H1 (cell line): Measurements from ENCODE around the gene TGM2. TPM values are rescaled to one million over a fixed set of nuclear protein-coding genes. Genes with fewer than 3 reads are reported as not detected.

ENCODE experiments used
- CTCF ChIA-PET: fragments of 300-600 bp; sonication (Branson Sonifier 250); formaldehyde crosslinking; loops from one replicate; lab custom pipeline; 2021; ENCODE audit not compliant: partially characterized antibody; lab: Charles Lee
- POLR2A ChIA-PET: fragments of 300-600 bp; sonication (Branson Sonifier 250); formaldehyde crosslinking; loops from one replicate; lab custom pipeline; 2021; ENCODE audit warnings: inconsistent platforms; ENCODE audit not compliant: partially characterized antibody; lab: Charles Lee
- DNase-seq, 2 experiments: peaks; one replicate each; pipeline versions ENCODE4 v3.0.0 to v3.0.0-alpha.2; 2010 to 2022; ENCODE audit warnings: low spot score in 2 of 2, low read depth in 1 of 2, mixed read lengths in 1 of 2
- FAIRE-seq: peaks from 2 replicates; lab custom pipeline; 2011; peaks lifted over from hg19 to GRCh38; lab: Jason Lieb, UNC
- H2AFZ ChIP-seq: 2 replicates; pipeline ENCODE4 v1.8.1; 2012; ENCODE audit warnings: low read length, inconsistent platforms
- H2AK5ac ChIP-seq: 2 replicates; pipeline ENCODE4 v1.6.1; 2013; ENCODE audit warnings: low read depth, low read length
- H2BK120ac ChIP-seq: replicated peaks from 2 replicates; pipeline ENCODE3; 2013; ENCODE audit warnings: low read depth, low read length, inconsistent platforms
- H2BK12ac ChIP-seq: 2 replicates; pipeline ENCODE4 v1.6.1; 2013; ENCODE audit warnings: low read depth, low read length
- H2BK15ac ChIP-seq: 2 replicates; pipeline ENCODE4 v1.6.1; 2013; ENCODE audit warnings: low read length
- H2BK20ac ChIP-seq: 2 replicates; pipeline ENCODE4 v1.6.1; 2013; ENCODE audit warnings: low read length
- H2BK5ac ChIP-seq: 2 replicates; pipeline ENCODE4 v1.6.1; 2013; ENCODE audit warnings: low read depth, low read length
- H3K14ac ChIP-seq: 2 replicates; pipeline ENCODE4 v1.6.1; 2013; ENCODE audit warnings: inconsistent platforms; ENCODE audit not compliant: insufficient read length
- H3K18ac ChIP-seq: 2 replicates; pipeline ENCODE4 v1.6.1; 2013; ENCODE audit warnings: low read length; ENCODE audit errors: extremely low read depth
- H3K23ac ChIP-seq: 2 replicates; pipeline ENCODE4 v1.6.1; 2013; ENCODE audit warnings: inconsistent platforms; ENCODE audit not compliant: insufficient read length
- H3K23me2 ChIP-seq: 2 replicates; pipeline ENCODE4 v1.6.1; 2013; ENCODE audit warnings: low read depth, low read length
- H3K27ac ChIP-seq: 2 replicates; pipeline ENCODE4 v1.6.1; 2011; ENCODE audit warnings: low read depth, low read length, inconsistent platforms
- H3K27me3 ChIP-seq, 4 experiments: replicated peaks in 1 of 4; 1 replicate in 1 of 4; 2 replicates in 3 of 4; pipeline versions ENCODE4 v1.6.1 to v1.8.1; 2011 to 2013; ENCODE audit warnings: low read length in 3 of 4, mild to moderate bottlenecking in 3 of 4, inconsistent platforms in 2 of 4, mixed read lengths in 2 of 4, moderate library complexity in 1 of 4; ENCODE audit not compliant: control insufficient read depth in 3 of 4, insufficient read depth in 3 of 4; ENCODE audit errors: extremely low read depth in 1 of 4
- H3K36me3 ChIP-seq, 4 experiments: 2 replicates each; pipeline versions ENCODE4 v1.6.1 to v1.8.1; 2011 to 2013; ENCODE audit warnings: mild to moderate bottlenecking in 4 of 4, low read length in 3 of 4, moderate library complexity in 2 of 4, control low read depth in 1 of 4, inconsistent platforms in 1 of 4; ENCODE audit not compliant: insufficient read depth in 4 of 4, control insufficient read depth in 2 of 4
- H3K4ac ChIP-seq: replicated peaks from 2 replicates; pipeline ENCODE3; 2013; ENCODE audit warnings: low read length, low read depth, mixed read lengths, inconsistent platforms; ENCODE audit not compliant: insufficient read length
- H3K4me1 ChIP-seq, 4 experiments: replicated peaks in 1 of 4; 1 replicate in 1 of 4; 2 replicates in 3 of 4; pipeline versions ENCODE4 v1.6.1 to v1.8.1; 2011 to 2013; ENCODE audit warnings: low read length in 3 of 4, inconsistent platforms in 2 of 4, mixed read lengths in 1 of 4; ENCODE audit not compliant: insufficient read depth in 4 of 4, control insufficient read depth in 3 of 4
- H3K4me2 ChIP-seq, 2 experiments: 2 replicates each; pipeline versions ENCODE4 v1.6.1 to v1.8.1; 2011 to 2013; ENCODE audit warnings: low read depth in 2 of 2, low read length in 2 of 2, control low read depth in 1 of 2, inconsistent platforms in 1 of 2, mild to moderate bottlenecking in 1 of 2; ENCODE audit not compliant: insufficient read depth in 1 of 2
- H3K4me3 ChIP-seq, 4 experiments: fragments of 200-600, 300-600 bp in 1 of 4; sonication (generic), shearing (Covaris generic), sonication (Bioruptor Twin) in 1 of 4; 2 replicates each; pipeline versions ENCODE4 v1.5.1 to v1.8.1; 2011 to 2016; ENCODE audit warnings: low read length in 4 of 4, low read depth in 3 of 4, control low read depth in 2 of 4, inconsistent platforms in 2 of 4, mild to moderate bottlenecking in 2 of 4, mixed read lengths in 1 of 4, moderate library complexity in 1 of 4; ENCODE audit not compliant: insufficient read depth in 2 of 4; ENCODE audit errors: extremely low read depth in 1 of 4
- H3K56ac ChIP-seq: replicated peaks from 2 replicates; pipeline ENCODE3; 2013; ENCODE audit warnings: low read depth, mild to moderate bottlenecking, mixed read lengths, low read length, inconsistent platforms; ENCODE audit not compliant: insufficient read length
- H3K79me1 ChIP-seq: 2 replicates; pipeline ENCODE4 v1.6.1; 2013; ENCODE audit warnings: low read depth, low read length, control low read depth
- H3K79me2 ChIP-seq, 2 experiments: 2 replicates each; pipeline versions ENCODE4 v1.6.1 to v1.8.1; 2012 to 2013; ENCODE audit warnings: low read length in 2 of 2, mild to moderate bottlenecking in 2 of 2, inconsistent platforms in 1 of 2; ENCODE audit not compliant: insufficient read depth in 2 of 2, control insufficient read depth in 1 of 2
- H3K9ac ChIP-seq, 4 experiments: replicated peaks in 1 of 4; 1 replicate in 1 of 4; 2 replicates in 3 of 4; pipeline versions ENCODE4 v1.6.1 to v1.8.1; 2011 to 2013; ENCODE audit warnings: low read depth in 3 of 4, low read length in 3 of 4, control low read depth in 2 of 4, mild to moderate bottlenecking in 2 of 4, moderate library complexity in 2 of 4, inconsistent platforms in 1 of 4; ENCODE audit errors: extremely low read depth in 1 of 4
- H3K9me3 ChIP-seq, 2 experiments: 2 replicates each; pipeline versions ENCODE4 v1.6.1 to v1.8.1; 2012 to 2013; ENCODE audit warnings: mild to moderate bottlenecking in 2 of 2, moderate library complexity in 2 of 2, control low read depth in 1 of 2, inconsistent platforms in 1 of 2, low read depth in 1 of 2, low read length in 1 of 2, mixed read lengths in 1 of 2; ENCODE audit not compliant: insufficient read depth in 2 of 2
- H4K20me1 ChIP-seq, 2 experiments: replicated peaks in 1 of 2; 2 replicates each; pipeline versions ENCODE3 to v1.8.1; 2011 to 2013; ENCODE audit warnings: inconsistent platforms in 2 of 2, low read length in 2 of 2, mild to moderate bottlenecking in 1 of 2; ENCODE audit not compliant: insufficient read depth in 2 of 2, control insufficient read depth in 1 of 2
- H4K5ac ChIP-seq: 2 replicates; pipeline ENCODE4 v1.6.1; 2013; ENCODE audit warnings: low read length, low read depth, mixed read lengths, inconsistent platforms; ENCODE audit not compliant: insufficient read length
- H4K8ac ChIP-seq: 2 replicates; pipeline ENCODE4 v1.8.0; 2013; ENCODE audit warnings: mild to moderate bottlenecking, moderate library complexity, low read length, inconsistent platforms; ENCODE audit not compliant: insufficient read depth; ENCODE audit errors: extremely low read depth
- H4K91ac ChIP-seq: replicated peaks from 2 replicates; pipeline ENCODE3; 2013; ENCODE audit warnings: low read length, mixed read lengths, inconsistent platforms; ENCODE audit not compliant: insufficient read length
- ASH2L ChIP-seq: fragments of 200-600, 300-600 bp; sonication (generic); IDR thresholded peaks from one replicate; pipeline ENCODE4 v1.7.1; 2017; ENCODE audit warnings: low read length
- BRCA1 ChIP-seq: IDR thresholded peaks from 2 replicates; pipeline ENCODE4 v1.6.1; 2012; ENCODE audit warnings: low read depth, low read length, improper control_type of control experiment
- CHD1 ChIP-seq: IDR thresholded peaks from 2 replicates; pipeline ENCODE4 v1.6.1; 2012; ENCODE audit warnings: low read depth, low read length, improper control_type of control experiment
- CHD2 ChIP-seq: IDR thresholded peaks from 2 replicates; pipeline ENCODE4 v1.6.1; 2012; ENCODE audit warnings: low read length, improper control_type of control experiment
- CREB1 ChIP-seq: IDR thresholded peaks from 2 replicates; pipeline ENCODE4 v1.6.1; 2012; ENCODE audit warnings: inconsistent platforms
- EZH2 ChIP-seq: fragments of 200-600 bp; sonication (generic); IDR thresholded peaks from 2 replicates; pipeline ENCODE4 v1.7.1; 2012; ENCODE audit warnings: low read depth, mild to moderate bottlenecking, moderate library complexity, low read length, inconsistent platforms; ENCODE audit not compliant: severe bottlenecking
- KDM1A ChIP-seq: fragments of 200-600, 300-600 bp; sonication (generic); IDR thresholded peaks from 2 replicates; pipeline ENCODE4 v1.7.1; 2016; ENCODE audit warnings: mild to moderate bottlenecking, low read length, borderline replicate concordance
- MAX ChIP-seq: IDR thresholded peaks from 2 replicates; pipeline ENCODE4 v1.6.1; 2012; ENCODE audit warnings: inconsistent platforms
- POU5F1 ChIP-seq: IDR thresholded peaks from 2 replicates; pipeline ENCODE4 v1.6.1; 2011; ENCODE audit warnings: low read depth, mild to moderate bottlenecking, low read length, moderate library complexity
- SIRT6 ChIP-seq: IDR thresholded peaks from one replicate; pipeline ENCODE4 v1.7.1; 2012; ENCODE audit warnings: low read length, inconsistent platforms
- SP4 ChIP-seq: IDR thresholded peaks from 2 replicates; pipeline ENCODE4 v1.6.1; 2012; ENCODE audit warnings: low read length, inconsistent platforms
- SUZ12 ChIP-seq: fragments of 200-600 bp; sonication (generic); IDR thresholded peaks from 2 replicates; pipeline ENCODE4 v1.6.1; 2012; ENCODE audit warnings: mild to moderate bottlenecking, inconsistent platforms, low read length, moderate library complexity, mixed read lengths
- TAF1 ChIP-seq: IDR thresholded peaks from 2 replicates; pipeline ENCODE4 v1.6.1; 2011; ENCODE audit warnings: mild to moderate bottlenecking, low read depth, low read length
- TBP ChIP-seq: IDR thresholded peaks from 2 replicates; pipeline ENCODE4 v1.6.1; 2011; ENCODE audit warnings: low read depth, low read length, improper control_type of control experiment
- WGBS, 2 experiments: shearing (Covaris generic) in 1 of 2; methylation state at CpG; one replicate each; pipeline versions ENCODE4 v1.1.6 to v1.1.7; 2013 to 2015; ENCODE audit warnings: low lambda C conversion rate in 2 of 2, mixed read lengths in 2 of 2, inconsistent platforms in 1 of 2, low coverage in 1 of 2, missing lambda C conversion rate in 1 of 2; ENCODE audit not compliant: insufficient replicate concordance in 2 of 2, insufficient coverage in 1 of 2, insufficient read length in 1 of 2; ENCODE audit errors: extremely low coverage in 1 of 2, missing lambda C conversion rate in 1 of 2; 5-methylcytosine and 5-hydroxymethylcytosine counted together
- polyA plus RNA-seq, 7 experiments: library from polyadenylated mRNA; depleted of rRNA in 3 of 7; stranded (reverse) in 5 of 7; unstranded in 2 of 7; fragments of >200 nt in 5 of 7; fragments of 200-250 nt in 2 of 7; gene quantifications; 1 replicate in 5 of 7; 2 replicates in 1 of 7; 4 replicates in 1 of 7; pipeline versions ENCODE4 v1.2.1 to v1.2.3, GENCODE V29; 2011 to 2013; ENCODE audit warnings: missing spikeins in 2 of 7, mixed read lengths in 2 of 7
- total RNA-seq: library from RNA; stranded (reverse); fragmentation: NEBNext Ultra II Directional; extraction: Animal tissue kit (Norgen Biotek cat#: 25700); gene quantifications from 2 replicates; pipeline ENCODE4 v1.2.1, GENCODE V29; 2021

TGM2 gene
- total and polyA plus RNA-seq, 2 of the 8 experiments (the other 6 are each of a cell fraction or from before 2014, with no cell fraction given), result 0.86 to 1.0 TPM

DNA sequence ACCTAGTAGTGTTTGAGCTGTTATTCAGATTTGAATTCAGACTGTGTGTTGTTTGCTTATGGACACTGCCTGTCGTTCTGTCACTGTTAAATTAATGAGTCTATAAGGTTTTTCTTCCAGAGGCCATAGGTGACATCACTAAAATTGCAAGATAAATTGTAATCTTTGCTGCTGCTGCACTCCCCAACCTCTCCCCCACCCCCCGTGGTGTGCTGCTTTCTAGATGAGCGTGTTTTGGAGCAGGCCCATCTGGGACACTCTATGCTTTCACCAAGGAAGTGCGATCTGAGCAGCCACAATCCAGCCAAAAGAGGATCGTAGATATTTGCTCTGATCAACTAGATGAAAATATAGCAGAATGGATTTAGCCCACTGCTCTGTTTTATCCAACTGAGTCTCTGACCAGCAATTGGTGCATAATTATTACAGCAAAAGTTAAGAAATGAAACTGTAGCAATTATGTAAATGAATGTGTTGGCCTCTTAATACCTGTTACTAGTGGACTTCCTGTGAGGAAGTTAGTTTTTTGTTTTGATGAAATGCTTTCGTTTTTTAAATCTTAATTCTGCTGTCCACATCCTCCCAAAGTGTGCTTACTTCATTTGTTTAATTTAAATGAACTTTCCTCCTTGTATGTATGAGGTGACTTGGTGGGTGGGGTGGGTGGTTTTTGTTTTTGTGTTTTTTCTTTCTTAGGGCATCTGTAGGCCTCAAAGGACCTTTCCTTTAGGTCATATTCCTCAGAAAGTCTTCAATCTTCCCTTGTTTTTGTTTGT is 73.4 kb downstream of the TGM2 start:
- Histone ChIP-seq H2BK120ac (no peak overlapping the region), H3K23ac (no peak overlapping the region), H4K20me1 (no peaks in the 10 kb centered on the region), H3K4me1 (no peaks in the 10 kb centered on the region), H2AK5ac (no peak overlapping the region), H3K79me1 (no peaks in the 10 kb centered on the region; the same call in 1 of the 2 replicates), H3K4me2 (no peak overlapping the region), H2BK20ac (no peak overlapping the region), H3K56ac (no peak overlapping the region), H3K27ac (no peak overlapping the region), H2BK5ac (no peak overlapping the region), H3K9ac (no peak overlapping the region), H2BK12ac (no peak overlapping the region), H4K5ac (no peak overlapping the region), H3K14ac (no peak overlapping the region), H3K79me2 (no peaks in the 10 kb centered on the region), H2BK15ac (no peak overlapping the region), H2AFZ (no peak overlapping the region), H3K36me3 (peaks cover 0 to 27% (median 18%) of the 10 kb centered on the region in 4 experiments), H3K23me2 (no peaks in the 10 kb centered on the region), H3K4me3 (no peak overlapping the region), H3K9me3 (no peaks in the 10 kb centered on the region), H3K18ac (no peak overlapping the region), H4K91ac (no peak overlapping the region), H3K27me3 (no peaks in the 10 kb centered on the region), H3K4ac (no peak overlapping the region), H4K8ac (no peak overlapping the region)
- CTCF ChIA-PET, result interaction anchor here (1.0 to 7.0 kb wide), 3 partner anchors 16 to 130 kb away, joined by 5 to 56 read pairs (median 14); no protein-coding TSS in a partner anchor
- POLR2A ChIA-PET, result no interaction called here
- TF ChIP-seq SP4 (no peak), POU5F1 (no peak), SUZ12 (no peak), BRCA1 (no peak), CHD2 (no peak), KDM1A (no peak), CHD1 (no peak), TAF1 (no peak), CREB1 (no peak), MAX (no peak), SIRT6 (no peak), EZH2 (no peak), TBP (no peak), ASH2L (no peak)
- FAIRE-seq (no peak), DNase-seq (no peak)
- 83% methylated on average over 6 of the region's 6 CpGs; no CpG with 5 or more reads in 1 of the 2 experiments for WGBS, 2 experiments
